CD4-positive, alpha-beta T cell (primary cell): ENCODE results near the gene CNGA3. TPM values are rescaled to one million over a fixed set of nuclear protein-coding genes. Genes with fewer than 3 reads are reported as not detected.

ENCODE experiments used
- ATAC-seq: fragments of 200-7000 bp; cut with Tn5 transposase; one replicate; pipeline ENCODE4 v1.10.0; 2022; ENCODE audit warnings: mild to moderate bottlenecking; ENCODE audit not compliant: poor library complexity
- CTCF ChIA-PET: fragments of 350-600 bp; sonication (Branson Sonifier 250); formaldehyde crosslinking; loops from one replicate; lab custom pipeline; 2021; ENCODE audit warnings: antibody characterized with exemption, inconsistent platforms; lab: Charles Lee
- POLR2A ChIA-PET: fragments of 350-600 bp; sonication (Branson Sonifier 250); formaldehyde crosslinking; loops from one replicate; lab custom pipeline; 2021; ENCODE audit warnings: antibody characterized with exemption, inconsistent platforms; lab: Charles Lee
- DNase-seq, 14 experiments: peaks; one replicate each; pipeline ENCODE4 v3.0.0-alpha.2; 2013 to 2020; ENCODE audit warnings: mixed read lengths in 2 of 14
- H3K27ac ChIP-seq, 2 donors: one replicate each; pipeline versions ENCODE4 v1.5.1 to v1.7.0; 2013; ENCODE audit warnings: low read length in 2 of 2, low read depth in 1 of 2, mild to moderate bottlenecking in 1 of 2
- H3K27me3 ChIP-seq, 2 experiments: 1 replicate in 1 of 2; 2 replicates in 1 of 2; pipeline versions ENCODE4 v1.6.1 to v1.7.0; 2013; ENCODE audit warnings: low read length in 2 of 2, control low read depth in 1 of 2, mild to moderate bottlenecking in 1 of 2, moderate library complexity in 1 of 2; ENCODE audit not compliant: insufficient read depth in 2 of 2, control insufficient read depth in 1 of 2
- H3K36me3 ChIP-seq: one replicate; pipeline ENCODE4 v1.6.1; 2013; ENCODE audit warnings: low read length, control low read depth; ENCODE audit not compliant: insufficient read depth
- H3K4me1 ChIP-seq: one replicate; pipeline ENCODE4 v1.6.1; 2013; ENCODE audit warnings: low read length, control low read depth; ENCODE audit not compliant: insufficient read depth
- H3K4me3 ChIP-seq: one replicate; pipeline ENCODE4 v1.5.1; 2013; ENCODE audit warnings: mild to moderate bottlenecking, low read length, moderate library complexity
- H3K9me3 ChIP-seq, 2 experiments: 1 replicate in 1 of 2; 2 replicates in 1 of 2; pipeline versions ENCODE4 v1.6.1 to v1.7.0; 2013; ENCODE audit warnings: low read length in 2 of 2, mild to moderate bottlenecking in 2 of 2, control low read depth in 1 of 2, moderate library complexity in 1 of 2; ENCODE audit not compliant: control insufficient read depth in 1 of 2, insufficient read depth in 1 of 2
- H3K27ac Mint-ChIP-seq: one replicate; pipeline ENCODE4 v1.8.0; 2020; ENCODE audit warnings: mixed read lengths
- H3K27me3 Mint-ChIP-seq: one replicate; pipeline ENCODE4 v1.8.0; 2021; ENCODE audit warnings: mixed read lengths
- H3K36me3 Mint-ChIP-seq: one replicate; pipeline ENCODE4 v1.8.0; 2021; ENCODE audit warnings: low read depth, mixed read lengths
- H3K4me1 Mint-ChIP-seq: one replicate; pipeline ENCODE4 v1.8.0; 2021; ENCODE audit warnings: low read depth, mixed read lengths
- H3K4me3 Mint-ChIP-seq: one replicate; pipeline ENCODE4 v1.8.0; 2020; ENCODE audit warnings: mild to moderate bottlenecking, mixed read lengths
- H3K9me3 Mint-ChIP-seq: one replicate; pipeline ENCODE4 v1.8.0; 2020; ENCODE audit warnings: mixed read lengths
- intact Hi-C, 2 experiments: fragments of 100-400 bp; cut with DNase I in 1 of 2; cut with micrococcal nuclease in 1 of 2; formaldehyde crosslinking; loops; one replicate each; pipeline versions ENCODE4 v1.15.1 to v1.9.0; 2023 to 2025; cut with DNase I, micrococcal nuclease
- total RNA-seq, 174 experiments: library from RNA in 2 of 174; stranded (reverse) in 2 of 174; gene quantifications; one replicate each; pipeline ENCODE4 v1.2.3 and lab custom pipeline; 2021 to 2026
- TF ChIP-seq, protein P1 (sequence below): fragments of 200-600 bp; IDR thresholded peaks from one replicate; pipeline ENCODE4 v1.8.0; 2022; ENCODE audit warnings: antibody characterized with exemption, mild to moderate bottlenecking

CNGA3 gene
- total RNA-seq, 2 experiments from 2014 or later: not detected

DNA sequence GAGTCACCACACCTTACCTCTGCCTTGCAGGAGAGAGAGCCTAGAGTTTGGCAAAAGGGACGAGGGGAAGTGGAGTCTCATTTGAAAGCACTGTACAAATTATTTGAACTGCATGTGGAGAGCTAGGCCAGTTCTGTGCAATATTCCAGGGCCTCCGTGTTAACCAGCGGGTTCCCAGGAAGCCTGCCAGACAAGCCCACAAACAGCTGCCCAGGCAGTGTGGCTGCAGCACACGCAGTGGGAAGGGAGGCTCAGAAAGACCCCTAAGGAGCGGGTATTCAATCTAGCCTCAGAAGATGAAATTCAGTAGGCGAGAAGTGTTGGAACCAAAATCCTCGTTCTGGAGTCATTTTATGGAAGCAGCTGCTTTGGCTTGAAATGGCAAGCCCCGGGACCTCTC lies 30.7 kb downstream of the CNGA3 start:
- no peak overlapping the region for H3K4me3 ChIP-seq
- H3K36me3 ChIP-seq: no peaks in the 10 kb centered on the region
- intact Hi-C loops: no loop called here
- no peak overlapping the region for H3K27ac ChIP-seq
- no peaks in the 10 kb centered on the region for H3K9me3 ChIP-seq
- no peaks in the 10 kb centered on the region for H3K9me3 Mint-ChIP-seq
- H3K27me3 ChIP-seq: peaks cover 11 to 18% of the 10 kb centered on the region in 2 experiments
- TF ChIP-seq, protein P1, sequence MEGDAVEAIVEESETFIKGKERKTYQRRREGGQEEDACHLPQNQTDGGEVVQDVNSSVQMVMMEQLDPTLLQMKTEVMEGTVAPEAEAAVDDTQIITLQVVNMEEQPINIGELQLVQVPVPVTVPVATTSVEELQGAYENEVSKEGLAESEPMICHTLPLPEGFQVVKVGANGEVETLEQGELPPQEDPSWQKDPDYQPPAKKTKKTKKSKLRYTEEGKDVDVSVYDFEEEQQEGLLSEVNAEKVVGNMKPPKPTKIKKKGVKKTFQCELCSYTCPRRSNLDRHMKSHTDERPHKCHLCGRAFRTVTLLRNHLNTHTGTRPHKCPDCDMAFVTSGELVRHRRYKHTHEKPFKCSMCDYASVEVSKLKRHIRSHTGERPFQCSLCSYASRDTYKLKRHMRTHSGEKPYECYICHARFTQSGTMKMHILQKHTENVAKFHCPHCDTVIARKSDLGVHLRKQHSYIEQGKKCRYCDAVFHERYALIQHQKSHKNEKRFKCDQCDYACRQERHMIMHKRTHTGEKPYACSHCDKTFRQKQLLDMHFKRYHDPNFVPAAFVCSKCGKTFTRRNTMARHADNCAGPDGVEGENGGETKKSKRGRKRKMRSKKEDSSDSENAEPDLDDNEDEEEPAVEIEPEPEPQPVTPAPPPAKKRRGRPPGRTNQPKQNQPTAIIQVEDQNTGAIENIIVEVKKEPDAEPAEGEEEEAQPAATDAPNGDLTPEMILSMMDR: no peak
- H3K27me3 Mint-ChIP-seq: peaks cover 28% of the 10 kb centered on the region
- no peak overlapping the region for H3K4me3 Mint-ChIP-seq
- H3K4me1 ChIP-seq: no peaks in the 10 kb centered on the region
- H3K4me1 Mint-ChIP-seq: no peaks in the 10 kb centered on the region
- no peak for DNase-seq
- CTCF ChIA-PET: interaction anchor here (0.9 kb wide), 1 partner anchor 8 kb away, joined by 3 read pairs; no protein-coding TSS in a partner anchor
- no peak overlapping the region for H3K27ac Mint-ChIP-seq
- POLR2A ChIA-PET: no interaction called here
- ATAC-seq: no peak
- no peaks in the 10 kb centered on the region for H3K36me3 Mint-ChIP-seq

DNA sequence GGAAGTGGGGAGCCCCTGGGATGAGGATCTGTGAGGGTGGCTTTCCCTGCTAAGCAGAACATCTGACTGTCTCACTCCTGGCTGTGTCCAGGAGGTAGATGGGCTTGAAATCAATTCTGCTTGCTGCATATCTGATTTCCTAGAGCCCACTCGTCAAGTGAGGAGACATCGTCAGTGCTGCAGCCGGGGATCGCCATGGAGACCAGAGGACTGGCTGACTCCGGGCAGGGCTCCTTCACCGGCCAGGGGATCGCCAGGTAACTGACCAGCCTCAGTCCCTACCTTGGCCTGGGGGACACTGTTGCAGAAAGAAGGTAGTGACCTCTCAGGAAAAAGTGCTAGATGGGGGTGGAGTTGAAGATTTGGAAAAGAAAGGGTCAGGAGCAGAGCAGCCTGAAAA lies 31.3 kb downstream of the CNGA3 start:
- Mint-ChIP-seq H3K9me3 (no peaks in the 10 kb centered on the region), H3K27ac (no peak overlapping the region), H3K36me3 (no peaks in the 10 kb centered on the region), H3K4me1 (no peaks in the 10 kb centered on the region), H3K4me3 (no peak overlapping the region), H3K27me3 (peaks cover 27% of the 10 kb centered on the region)
- ChIA-PET CTCF (no interaction called here), POLR2A (no interaction called here)
- no peaks in the 10 kb centered on the region for H3K9me3 ChIP-seq
- no peak overlapping the region for H3K27ac ChIP-seq
- H3K36me3 ChIP-seq: no peaks in the 10 kb centered on the region
- H3K4me3 ChIP-seq: no peak overlapping the region
- TF ChIP-seq, protein P1: no peak
- no peaks in the 10 kb centered on the region for H3K4me1 ChIP-seq
- no peak for DNase-seq
- intact Hi-C loops: no loop called here
- H3K27me3 ChIP-seq: peaks cover 13 to 18% of the 10 kb centered on the region in 2 experiments
- no peak for ATAC-seq

DNA sequence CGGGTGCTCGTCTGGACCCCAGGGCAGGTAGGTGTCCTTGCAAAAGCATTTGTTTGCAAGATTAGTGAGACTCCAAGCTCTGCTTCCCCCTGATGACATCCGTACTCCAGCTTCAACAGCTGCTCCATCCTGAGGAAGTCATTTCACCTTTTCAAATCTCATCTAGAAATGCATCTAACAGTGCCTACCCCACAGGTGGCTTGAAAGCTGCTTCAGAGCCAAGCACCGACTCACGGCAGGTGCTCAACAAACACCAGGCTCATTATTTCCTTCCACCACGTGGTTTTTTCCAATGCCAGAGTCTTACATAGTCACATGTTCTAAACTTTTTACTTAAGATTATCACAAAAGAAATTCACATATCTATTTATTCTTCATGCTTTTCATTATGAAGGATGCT lies 31.9 kb downstream of the CNGA3 start:
- Histone ChIP-seq H3K9me3 (no peaks in the 10 kb centered on the region), H3K4me3 (no peak overlapping the region), H3K36me3 (no peaks in the 10 kb centered on the region), H3K27me3 (peaks cover 15 to 18% of the 10 kb centered on the region in 2 experiments), H3K27ac (no peak overlapping the region), H3K4me1 (no peaks in the 10 kb centered on the region)
- ChIA-PET CTCF (no interaction called here), POLR2A (no interaction called here)
- intact Hi-C loops: no loop called here
- no peak overlapping the region for H3K4me3 Mint-ChIP-seq
- no peaks in the 10 kb centered on the region for H3K36me3 Mint-ChIP-seq
- TF ChIP-seq, protein P1: no peak
- ATAC-seq (no peak), DNase-seq (no peak)
- peaks cover 21% of the 10 kb centered on the region for H3K27me3 Mint-ChIP-seq
- H3K4me1 Mint-ChIP-seq: no peaks in the 10 kb centered on the region
- no peaks in the 10 kb centered on the region for H3K9me3 Mint-ChIP-seq
- H3K27ac Mint-ChIP-seq: no peak overlapping the region
